ENCODE data around the gene CLDN5. TPM values are rescaled to one million over a fixed set of nuclear protein-coding genes. Genes with fewer than 3 reads are reported as not detected.

Gene CLDN5
- total and polyA plus RNA-seq, 2 of the 8 experiments (the other 6 are each of a cell fraction or from before 2014, with no cell fraction given) = 1.2 to 1.6 TPM

GRCh38 chr22:19498154-19498865 is 25.9 kb downstream of the CLDN5 start:
- H3K36me3 ChIP-seq (ENCODE audit: control insufficient read depth in 2 of 4, insufficient read depth in 4 of 4, low read length in 3 of 4) = peaks cover 11 to 43% (median 23%) of the 10 kb centered on the region in 4 experiments
- H3K27me3 ChIP-seq (replicated peaks in 1 of 4; ENCODE audit: control insufficient read depth in 3 of 4, extremely low read depth in 1 of 4, insufficient read depth in 3 of 4, low read length in 3 of 4) = no peaks in the 10 kb centered on the region
- FAIRE-seq = no peak
- WGBS, 2 experiments (ENCODE audit: extremely low coverage in 1 of 2, insufficient coverage in 1 of 2, insufficient read length in 1 of 2, insufficient replicate concordance in 2 of 2, low coverage in 1 of 2, low lambda C conversion rate in 2 of 2, missing lambda C conversion rate in 1 of 2) = 91% methylated on average over 7 of the region's 7 CpGs; no CpG with 5 or more reads in 1 of the 2 experiments
- no peak overlapping the region for H3K18ac ChIP-seq (ENCODE audit: extremely low read depth, low read length)
- peaks cover 0 to 7% of the 10 kb centered on the region in 2 experiments for H4K20me1 ChIP-seq (replicated peaks in 1 of 2; ENCODE audit: control insufficient read depth in 1 of 2, insufficient read depth in 2 of 2, low read length in 2 of 2)
- H3K27ac ChIP-seq (ENCODE audit: low read depth, low read length) = no peak overlapping the region
- H3K79me1 ChIP-seq (ENCODE audit: low read depth, low read length) = no peaks in the 10 kb centered on the region; the same call in 1 of the 2 replicates
- H3K56ac ChIP-seq (replicated peaks; ENCODE audit: insufficient read length, low read depth, low read length) = no peak overlapping the region
- H2AFZ ChIP-seq (ENCODE audit: low read length) = no peak overlapping the region
- no peak overlapping the region for H2BK12ac ChIP-seq (ENCODE audit: low read depth, low read length)
- no peak overlapping the region for H2BK5ac ChIP-seq (ENCODE audit: low read depth, low read length)
- POLR2A ChIA-PET (ENCODE audit: partially characterized antibody) = interaction anchor here (0.6 to 2.4 kb wide), 6 partner anchors 13 to 131 kb away, joined by 3 to 8 read pairs (median 3); no protein-coding TSS in a partner anchor
- H2BK20ac ChIP-seq (ENCODE audit: low read length) = no peak overlapping the region
- no peak overlapping the region for H2BK15ac ChIP-seq (ENCODE audit: low read length)
- no peak overlapping the region for H3K4me2 ChIP-seq (ENCODE audit: insufficient read depth in 1 of 2, low read depth in 2 of 2, low read length in 2 of 2)
- H3K4me1 ChIP-seq (replicated peaks in 1 of 4; ENCODE audit: control insufficient read depth in 3 of 4, insufficient read depth in 4 of 4, low read length in 3 of 4) = no peaks in the 10 kb centered on the region; a peak in 1 of 7 replicates
- no peak overlapping the region for H3K23ac ChIP-seq (ENCODE audit: insufficient read length)
- no peak overlapping the region for H3K4me3 ChIP-seq (ENCODE audit: extremely low read depth in 1 of 4, insufficient read depth in 2 of 4, low read depth in 3 of 4, low read length in 4 of 4)
- no peaks in the 10 kb centered on the region for H3K79me2 ChIP-seq (ENCODE audit: control insufficient read depth in 1 of 2, insufficient read depth in 2 of 2, low read length in 2 of 2)
- H3K9ac ChIP-seq (replicated peaks in 1 of 4; ENCODE audit: extremely low read depth in 1 of 4, low read depth in 3 of 4, low read length in 3 of 4) = no peak overlapping the region
- DNase-seq (ENCODE audit: low read depth in 1 of 2, low spot score in 2 of 2) = no peak
- no peak overlapping the region for H4K8ac ChIP-seq (ENCODE audit: extremely low read depth, insufficient read depth, low read length)
- no peak overlapping the region for H4K5ac ChIP-seq (ENCODE audit: insufficient read length, low read depth, low read length)
- CTCF ChIA-PET (ENCODE audit: partially characterized antibody) = interaction anchor here (0.6 to 2.6 kb wide), 7 partner anchors 9 to 370 kb away, joined by 3 to 13 read pairs (median 4); no protein-coding TSS in a partner anchor
- no peak overlapping the region for H3K14ac ChIP-seq (ENCODE audit: insufficient read length)
- H3K4ac ChIP-seq (replicated peaks; ENCODE audit: insufficient read length, low read depth, low read length) = no peak overlapping the region
- no peaks in the 10 kb centered on the region for H3K23me2 ChIP-seq (ENCODE audit: low read depth, low read length)
- H4K91ac ChIP-seq (replicated peaks; ENCODE audit: insufficient read length, low read length) = no peak overlapping the region
- no peak overlapping the region for H2AK5ac ChIP-seq (ENCODE audit: low read depth, low read length)
- no peaks in the 10 kb centered on the region for H3K9me3 ChIP-seq (ENCODE audit: insufficient read depth in 2 of 2, low read depth in 1 of 2, low read length in 1 of 2)
- H2BK120ac ChIP-seq (replicated peaks; ENCODE audit: low read depth, low read length) = no peak overlapping the region
- TF ChIP-seq HDAC2 (IDR thresholded peaks at IDR 0.05; ENCODE audit: borderline replicate concordance in 1 of 2, low read depth in 2 of 2, low read length in 2 of 2) = no peak
- no peak for TF ChIP-seq GTF2F1 (IDR thresholded peaks at IDR 0.05; ENCODE audit: borderline replicate concordance, low read depth, low read length)
- no peak for TF ChIP-seq SP1 (IDR thresholded peaks at IDR 0.05; ENCODE audit: low read depth, low read length)
- TF ChIP-seq, protein P1, sequence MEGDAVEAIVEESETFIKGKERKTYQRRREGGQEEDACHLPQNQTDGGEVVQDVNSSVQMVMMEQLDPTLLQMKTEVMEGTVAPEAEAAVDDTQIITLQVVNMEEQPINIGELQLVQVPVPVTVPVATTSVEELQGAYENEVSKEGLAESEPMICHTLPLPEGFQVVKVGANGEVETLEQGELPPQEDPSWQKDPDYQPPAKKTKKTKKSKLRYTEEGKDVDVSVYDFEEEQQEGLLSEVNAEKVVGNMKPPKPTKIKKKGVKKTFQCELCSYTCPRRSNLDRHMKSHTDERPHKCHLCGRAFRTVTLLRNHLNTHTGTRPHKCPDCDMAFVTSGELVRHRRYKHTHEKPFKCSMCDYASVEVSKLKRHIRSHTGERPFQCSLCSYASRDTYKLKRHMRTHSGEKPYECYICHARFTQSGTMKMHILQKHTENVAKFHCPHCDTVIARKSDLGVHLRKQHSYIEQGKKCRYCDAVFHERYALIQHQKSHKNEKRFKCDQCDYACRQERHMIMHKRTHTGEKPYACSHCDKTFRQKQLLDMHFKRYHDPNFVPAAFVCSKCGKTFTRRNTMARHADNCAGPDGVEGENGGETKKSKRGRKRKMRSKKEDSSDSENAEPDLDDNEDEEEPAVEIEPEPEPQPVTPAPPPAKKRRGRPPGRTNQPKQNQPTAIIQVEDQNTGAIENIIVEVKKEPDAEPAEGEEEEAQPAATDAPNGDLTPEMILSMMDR (IDR thresholded peaks at IDR 0.05; ENCODE audit: control extremely low read depth in 1 of 3, insufficient read depth in 1 of 3, low read depth in 1 of 3, low read length in 3 of 3) = no peak
- TF ChIP-seq SIX5 (IDR thresholded peaks at IDR 0.05; ENCODE audit: low read depth, low read length) = no peak
- no peak for TF ChIP-seq NRF1 (IDR thresholded peaks at IDR 0.05; ENCODE audit: low read depth, low read length)
- TF ChIP-seq SRF (IDR thresholded peaks at IDR 0.05; ENCODE audit: low read depth, low read length) = no peak
- TF ChIP-seq BRCA1 (IDR thresholded peaks at IDR 0.05; ENCODE audit: low read depth, low read length) = no peak
- no peak for TF ChIP-seq CHD2 (IDR thresholded peaks at IDR 0.05; ENCODE audit: low read length)
- TF ChIP-seq SUZ12 (IDR thresholded peaks at IDR 0.05; ENCODE audit: low read length) = no peak

Measured in H1 (cell line).